ENCODE results near the gene RABAC1. TPM values are rescaled to one million over a fixed set of nuclear protein-coding genes. Genes with fewer than 3 reads are reported as not detected.

RABAC1 gene
- total RNA-seq, 6 donors from 2014 or later: 59.7 to 222 (median 163) TPM

- no peak overlapping the region for H3K27ac ChIP-seq
- TF ChIP-seq POLR2A (IDR thresholded peaks at IDR 0.05) (no peak), POLR2AphosphoS5 (IDR thresholded peaks at IDR 0.05) (no peak), CTCF (IDR thresholded peaks at IDR 0.05) (no peak), EP300 (IDR thresholded peaks at IDR 0.05) (no peak)
- H3K4me3 ChIP-seq: no peak overlapping the region
- ATAC-seq (ENCODE audit: low FRiP score in 2 of 2) (no peak), DNase-seq (no peak)
- H3K4me1 ChIP-seq: peaks cover 0 to 24% (median 6%) of the 10 kb centered on the region in 4 donors
- H3K36me3 ChIP-seq: no peaks in the 10 kb centered on the region
- peaks cover 0 to 35% (median 14%) of the 10 kb centered on the region in 4 donors for H3K27me3 ChIP-seq
- WGBS, 2 donors: 79 to 85% methylated on average over 7 of the region's 7 CpGs
- no peaks in the 10 kb centered on the region for H3K9me3 ChIP-seq
These were observed 40.7 kb upstream of the RABAC1 start for GRCh38 chr19:41999878-42000208.

- H3K4me3 ChIP-seq: no peak overlapping the region
- no peak overlapping the region for H3K27ac ChIP-seq
- no peaks in the 10 kb centered on the region for H3K9me3 ChIP-seq
- TF ChIP-seq EP300 (IDR thresholded peaks at IDR 0.05): no peak
- no peak for TF ChIP-seq POLR2A (IDR thresholded peaks at IDR 0.05)
- TF ChIP-seq POLR2AphosphoS5 (IDR thresholded peaks at IDR 0.05): no peak
- no peak for TF ChIP-seq CTCF (IDR thresholded peaks at IDR 0.05)
- WGBS, 2 donors: 15 to 18% methylated on average over 28 to 36 of the region's 55 CpGs
- no peak for ATAC-seq (ENCODE audit: low FRiP score in 2 of 2)
- DNase-seq: peak in 1 of 2 donors; percentile 80
- peaks cover 2 to 26% (median 7%) of the 10 kb centered on the region in 4 donors for H3K4me1 ChIP-seq
- peaks cover 0 to 41% (median 18%) of the 10 kb centered on the region in 4 donors for H3K27me3 ChIP-seq
- H3K36me3 ChIP-seq: no peaks in the 10 kb centered on the region
These were observed 40.2 kb upstream of the RABAC1 start for GRCh38 chr19:41999071-41999877.

GRCh38 chr19:41998246-41999020 lies 39.3 kb upstream of the RABAC1 start:
- H3K27ac ChIP-seq: no peak overlapping the region
- no peak overlapping the region for H3K4me3 ChIP-seq
- no peak for ATAC-seq (ENCODE audit: low FRiP score in 2 of 2)
- H3K4me1 ChIP-seq: peaks cover 10 to 34% (median 15%) of the 10 kb centered on the region in 4 donors
- WGBS, 2 donors: 7 to 30% methylated on average over 4 to 15 of the region's 64 CpGs
- no peak for TF ChIP-seq POLR2AphosphoS5 (IDR thresholded peaks at IDR 0.05)
- peak; percentile 39 to 48 (median 42) for TF ChIP-seq CTCF (IDR thresholded peaks at IDR 0.05)
- H3K36me3 ChIP-seq: no peaks in the 10 kb centered on the region
- peaks cover 0 to 50% (median 22%) of the 10 kb centered on the region in 4 donors for H3K27me3 ChIP-seq
- peak; percentile 26 to 88 for DNase-seq
- no peaks in the 10 kb centered on the region for H3K9me3 ChIP-seq

- no peak for ATAC-seq (ENCODE audit: low FRiP score in 2 of 2)
These were observed 38.7 kb upstream of the RABAC1 start for GRCh38 chr19:41997851-41998229.

More at GRCh38 chr19:41997851-41998229, 38.7 kb upstream of the RABAC1 start:
- Histone ChIP-seq H3K4me1 (peaks cover 11 to 36% (median 15%) of the 10 kb centered on the region in 4 donors), H3K27me3 (peaks cover 0 to 50% (median 25%) of the 10 kb centered on the region in 4 donors), H3K36me3 (no peaks in the 10 kb centered on the region), H3K4me3 (no peak overlapping the region), H3K27ac (no peak overlapping the region), H3K9me3 (no peaks in the 10 kb centered on the region)
- no peak for DNase-seq
- no peak for TF ChIP-seq POLR2AphosphoS5 (IDR thresholded peaks at IDR 0.05)
- TF ChIP-seq CTCF (IDR thresholded peaks at IDR 0.05): no peak
- TF ChIP-seq EP300 (IDR thresholded peaks at IDR 0.05): no peak
- no peak for TF ChIP-seq POLR2A (IDR thresholded peaks at IDR 0.05)
- WGBS, 2 donors: 9 to 13% methylated on average over 7 to 14 of the region's 14 CpGs
